Adrenal gland (tissue), 12 donors: ENCODE data around the gene DYSF. TPM values are rescaled to one million over a fixed set of nuclear protein-coding genes. Genes with fewer than 3 reads are reported as not detected.

Experiments
- DNase-seq, 7 donors: peaks; one replicate each; pipeline ENCODE4 v3.0.0-alpha.2; 2019 to 2020
- H3K27ac ChIP-seq, 5 donors: fragments of 200-600 bp; sonication (generic) in 4 of 5; 1 replicate in 3 of 5; 2 replicates in 2 of 5; pipeline versions ENCODE4 v1.5.1 to v1.8.0; 2016 to 2020; ENCODE audit warnings: mild to moderate bottlenecking in 1 of 5
- H3K27me3 ChIP-seq: fragments of 200-600 bp; 2 replicates; pipeline ENCODE4 v1.8.0; 2021
- H3K36me3 ChIP-seq, 2 donors: fragments of 200-600 bp; replicated peaks in 1 of 2; 1 replicate in 1 of 2; 2 replicates in 1 of 2; pipeline versions ENCODE4 v1.5.1 to v1.8.0; 2018 to 2022
- H3K4me1 ChIP-seq, 2 donors: fragments of 200-600 bp; replicated peaks in 1 of 2; 1 replicate in 1 of 2; 2 replicates in 1 of 2; pipeline versions ENCODE4 v1.5.1 to v1.8.0; 2018 to 2021
- H3K4me3 ChIP-seq, 4 donors: fragments of 200-600 bp; sonication (generic) in 3 of 4; one replicate each; pipeline ENCODE4 v1.5.1; 2016 to 2018
- H3K9me3 ChIP-seq, 3 donors: fragments of 200-600 bp; sonication (generic) in 1 of 3; replicated peaks in 1 of 3; 1 replicate in 2 of 3; 2 replicates in 1 of 3; pipeline versions ENCODE4 v1.5.1 to v1.8.0; 2016 to 2021
- CTCF ChIP-seq, 6 experiments: fragments of 450-650 bp in 4 of 6; fragments of 200-600 bp in 2 of 6; sonication (generic) in 1 of 6; IDR thresholded peaks; 1 replicate in 5 of 6; 2 replicates in 1 of 6; pipeline versions ENCODE4 v1.5.1 to v1.8.0; 2016 to 2021; ENCODE audit warnings: antibody characterized with exemption in 6 of 6, mild to moderate bottlenecking in 2 of 6, moderate library complexity in 1 of 6
- POLR2A ChIP-seq, 2 donors: fragments of 450-650 bp; IDR thresholded peaks; one replicate each; pipeline ENCODE4 v1.6.1; 2017; ENCODE audit warnings: antibody characterized with exemption in 2 of 2, mild to moderate bottlenecking in 2 of 2, moderate library complexity in 1 of 2
- WGBS, 4 donors: extraction: QIAGEN DNeasy Blood & Tissue Kit in 2 of 4; methylation state at CpG; one replicate each; pipeline versions ENCODE4 v1.1.5 to v1.1.7; 2013 to 2017; 5-methylcytosine and 5-hydroxymethylcytosine counted together
- intact Hi-C, 2 donors: fragments of 100-400 bp; cut with DNase I; formaldehyde crosslinking; loops; one replicate each; pipeline versions ENCODE4 v1.14.1 to v1.15.0; 2022 to 2023
- polyA plus RNA-seq, 3 donors: library from polyadenylated mRNA; stranded (reverse); fragments of 200-250 nt in 2 of 3; fragments of 350-450 nt in 1 of 3; fragmentation: Illumina TruSeq in 1 of 3; extraction: RNeasy Lipid Tissue Mini Kit (QIAGEN cat#74804) in 1 of 3; gene quantifications; one replicate each; pipeline ENCODE4 v1.2.3, GENCODE V29; 2013 to 2014
- total RNA-seq, 9 donors: library from RNA; depleted of rRNA in 4 of 9; stranded (reverse); fragments of >200 nt in 4 of 9; fragments of 120-200 nt in 1 of 9; fragmentation: NEBNext Ultra II Directional in 1 of 9; extraction: Animal tissue kit (Norgen Biotek cat#: 25700) in 1 of 9; gene quantifications; one replicate each; pipeline versions ENCODE4 v1.1.0 to v1.2.4, GENCODE V29; 2013 to 2023
- donor health status: healthy with polysubstance abuse.
- donor health status: Bipolar disorder and iron deficiency.
- donor health status: DM: yes; HTN: yes; CAD: no.
- donor health status: DM: no; HTN: no; CAD: no.
- donor health status: DM: no; HTN: no; CAD: no.
- donor health status: DM: yes; HTN: yes; CAD: no.

DYSF gene
- total and polyA plus RNA-seq, 12 donors = 3.2 to 22.4 (median 15.3) TPM

GRCh38 chr2:71446505-71446904, 6.9 kb upstream of the DYSF start:
- Histone ChIP-seq H3K9me3 (no peaks in the 10 kb centered on the region), H3K36me3 (no peaks in the 10 kb centered on the region), H3K27me3 (no peaks in the 10 kb centered on the region), H3K4me3 (no peak overlapping the region), H3K27ac (no peak overlapping the region), H3K4me1 (no peaks in the 10 kb centered on the region)
- 95 to 100% (median 97%) methylated on average over 1 of the region's 1 CpG for WGBS, 4 donors
- intact Hi-C loops = no loop called here
- DNase-seq = no peak
- TF ChIP-seq CTCF (IDR thresholded peaks at IDR 0.05) (no peak), POLR2A (IDR thresholded peaks at IDR 0.05) (no peak)

GRCh38 chr2:71449343-71449742, 4.0 kb upstream of the DYSF start:
- Histone ChIP-seq H3K9me3 (no peaks in the 10 kb centered on the region), H3K27me3 (peaks cover 8% of the 10 kb centered on the region), H3K4me3 (no peak overlapping the region), H3K4me1 (peaks cover 14 to 19% of the 10 kb centered on the region in 2 donors), H3K36me3 (no peaks in the 10 kb centered on the region), H3K27ac (no peak overlapping the region)
- TF ChIP-seq POLR2A (IDR thresholded peaks at IDR 0.05) (no peak), CTCF (IDR thresholded peaks at IDR 0.05) (no peak)
- DNase-seq = no peak
- intact Hi-C loops = no loop called here
- WGBS, 4 donors = 66 to 82% (median 70%) methylated on average over 3 of the region's 3 CpGs

- Histone ChIP-seq H3K4me3 (no peak overlapping the region), H3K4me1 (peaks cover 14 to 21% of the 10 kb centered on the region in 2 donors), H3K36me3 (no peaks in the 10 kb centered on the region), H3K9me3 (no peaks in the 10 kb centered on the region), H3K27me3 (peaks cover 21% of the 10 kb centered on the region), H3K27ac (no peak overlapping the region)
- TF ChIP-seq CTCF (IDR thresholded peaks at IDR 0.05) (no peak), POLR2A (IDR thresholded peaks at IDR 0.05) (no peak)
- DNase-seq = no peak
- 80 to 87% (median 87%) methylated on average over 4 of the region's 4 CpGs for WGBS, 4 donors
- intact Hi-C loops = no loop called here
These were observed 1.7 kb upstream of the DYSF start for GRCh38 chr2:71451705-71452104.

GRCh38 chr2:71452565-71452964, 796 bp upstream of the DYSF start:
- Histone ChIP-seq H3K4me1 (peaks cover 14 to 21% of the 10 kb centered on the region in 2 donors), H3K4me3 (peak overlapping the region in 1 of 4 donors; percentile 48), H3K9me3 (no peaks in the 10 kb centered on the region), H3K36me3 (no peaks in the 10 kb centered on the region), H3K27ac (no peak overlapping the region), H3K27me3 (peaks cover 21% of the 10 kb centered on the region)
- DNase-seq = peak in 3 of 7 donors; percentile 13 to 50 (median 45)
- TF ChIP-seq CTCF (IDR thresholded peaks at IDR 0.05) (no peak), POLR2A (IDR thresholded peaks at IDR 0.05) (no peak)
- intact Hi-C loops = no loop called here
- 28 to 42% (median 35%) methylated on average over 2 of the region's 2 CpGs for WGBS, 4 donors
